Keratinocyte (primary cell): Measurements from ENCODE around the gene PTPN5. TPM values are rescaled to one million over a fixed set of nuclear protein-coding genes. Genes with fewer than 3 reads are reported as not detected.

Experiments
- DNase-seq: peaks from one replicate; pipeline ENCODE4 v3.0.0-alpha.2; 2011; ENCODE audit warnings: low read depth, missing footprints, low spot score
- FAIRE-seq: peaks from 2 replicates; lab custom pipeline; 2011; peaks lifted over from hg19 to GRCh38; lab: Jason Lieb, UNC
- H2AFZ ChIP-seq: 2 replicates; pipeline ENCODE4 v1.6.0; 2012; ENCODE audit warnings: low read length, control low read depth, inconsistent platforms; ENCODE audit not compliant: control insufficient read depth
- H3K27ac ChIP-seq: 2 replicates; pipeline ENCODE4 v1.5.1; 2011; ENCODE audit warnings: low read length; ENCODE audit not compliant: control insufficient read depth, insufficient read depth
- H3K27me3 ChIP-seq: 3 replicates; pipeline ENCODE4 v1.6.0; 2011; ENCODE audit warnings: low read length; ENCODE audit not compliant: control insufficient read depth, insufficient read depth; ENCODE audit errors: extremely low read depth
- H3K36me3 ChIP-seq, 2 experiments: 2 replicates in 1 of 2; 3 replicates in 1 of 2; pipeline ENCODE4 v1.5.1; 2011; ENCODE audit warnings: low read length in 2 of 2, mild to moderate bottlenecking in 1 of 2; ENCODE audit not compliant: control insufficient read depth in 2 of 2, insufficient read depth in 2 of 2; ENCODE audit errors: extremely low read depth in 1 of 2
- H3K4me1 ChIP-seq: 3 replicates; pipeline ENCODE4 v1.5.1; 2011; ENCODE audit warnings: low read length; ENCODE audit not compliant: control insufficient read depth, insufficient read depth; ENCODE audit errors: extremely low read depth
- H3K4me2 ChIP-seq: 3 replicates; pipeline ENCODE4 v1.6.0; 2011; ENCODE audit warnings: low read depth, low read length; ENCODE audit not compliant: control insufficient read depth, insufficient read depth; ENCODE audit errors: extremely low read depth
- H3K4me3 ChIP-seq, 3 experiments: fragments of 200-600 bp in 1 of 3; sonication (generic) in 1 of 3; 2 replicates in 2 of 3; 3 replicates in 1 of 3; pipeline ENCODE4 v1.5.1; 2011 to 2016; ENCODE audit warnings: low read length in 3 of 3, mild to moderate bottlenecking in 3 of 3, control low read depth in 2 of 3, inconsistent platforms in 1 of 3, low read depth in 1 of 3, mixed read lengths in 1 of 3, mixed run types in 1 of 3, moderate library complexity in 1 of 3; ENCODE audit not compliant: control insufficient read depth in 2 of 3, insufficient read depth in 2 of 3; ENCODE audit errors: extremely low read depth in 1 of 3
- H3K79me2 ChIP-seq: 2 replicates; pipeline ENCODE4 v1.6.0; 2012; ENCODE audit warnings: low read length; ENCODE audit not compliant: control insufficient read depth, insufficient read depth
- H3K9ac ChIP-seq: 3 replicates; pipeline ENCODE4 v1.6.0; 2011; ENCODE audit warnings: low read length; ENCODE audit not compliant: control insufficient read depth, insufficient read depth; ENCODE audit errors: extremely low read depth
- H3K9me1 ChIP-seq: 3 replicates; pipeline ENCODE4 v1.6.0; 2011; ENCODE audit warnings: low read length; ENCODE audit not compliant: control insufficient read depth, insufficient read depth; ENCODE audit errors: extremely low read depth
- H3K9me3 ChIP-seq: 2 replicates; pipeline ENCODE4 v1.5.1; 2012; ENCODE audit warnings: low read depth, low read length; ENCODE audit not compliant: control insufficient read depth
- H4K20me1 ChIP-seq: 3 replicates; pipeline ENCODE4 v1.6.0; 2011; ENCODE audit warnings: low read length; ENCODE audit not compliant: control insufficient read depth, insufficient read depth; ENCODE audit errors: extremely low read depth
- EZH2 ChIP-seq: IDR thresholded peaks from one replicate; pipeline ENCODE4 v1.6.1; 2012; ENCODE audit warnings: inconsistent platforms, mild to moderate bottlenecking, low read length, moderate library complexity
- dilution Hi-C: fragments of 300-500 bp; cut with MboI; formaldehyde crosslinking; loops from one replicate; pipeline ENCODE4 v1.7.0; 2020; ENCODE audit warnings: low sequenced_read_pairs; ENCODE audit not compliant: extremely low pct_ligation_motif_present
- polyA plus RNA-seq, 5 experiments: library from polyadenylated mRNA; depleted of rRNA in 3 of 5; stranded (reverse) in 3 of 5; stranded (forward) in 1 of 5; unstranded in 1 of 5; fragments of >200 nt; gene quantifications; 1 replicate in 1 of 5; 2 replicates in 3 of 5; 3 replicates in 1 of 5; pipeline versions ENCODE4 v1.2.1 to v1.2.3, GENCODE V29; 2011 to 2012; ENCODE audit warnings: missing spikeins in 2 of 5, low read depth in 1 of 5, low replicate concordance in 1 of 5
- TF ChIP-seq, protein P1 (sequence below), 3 experiments: IDR thresholded peaks in 1 of 3; conservative IDR thresholded peaks in 1 of 3; optimal IDR thresholded peaks in 1 of 3; 2 replicates in 2 of 3; 3 replicates in 1 of 3; pipeline versions ENCODE3 to v1.5.1; 2011; ENCODE audit warnings: low read length in 3 of 3, mild to moderate bottlenecking in 3 of 3, moderate library complexity in 2 of 3, control low read depth in 1 of 3, inconsistent platforms in 1 of 3; ENCODE audit not compliant: insufficient read depth in 2 of 3; ENCODE audit errors: extremely low read depth in 1 of 3

Gene PTPN5
- polyA plus RNA-seq, 1 donor (not counting 4 experiments of a cell fraction or from before 2014, with no cell fraction given), result not detected

DNA sequence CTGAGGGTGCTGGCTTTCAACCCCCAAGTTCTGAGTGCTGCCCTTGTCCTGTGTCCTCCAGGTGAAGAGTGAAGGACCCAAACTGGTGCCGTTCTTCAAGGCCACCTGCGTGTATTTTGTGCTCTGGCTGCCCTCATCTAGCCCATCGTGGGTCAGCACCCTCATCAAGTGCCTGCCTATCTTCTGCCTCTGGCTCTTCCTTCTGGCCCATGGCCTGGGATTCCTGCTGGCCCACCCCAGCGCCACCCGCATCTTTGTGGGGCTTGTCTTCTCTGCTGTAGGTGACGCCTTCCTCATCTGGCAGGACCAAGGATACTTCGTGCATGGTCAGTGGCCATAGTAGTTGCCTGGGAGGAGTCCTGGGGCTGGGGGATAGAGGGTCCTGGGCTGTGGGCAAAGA lies 90.7 kb downstream of the PTPN5 start:
- Histone ChIP-seq H3K36me3 (peaks cover 0 to 5% of the 10 kb centered on the region in 2 experiments), H3K27me3 (peaks cover 7% of the 10 kb centered on the region), H3K9me1 (no peaks in the 10 kb centered on the region), H3K9ac (no peak overlapping the region), H3K27ac (no peak overlapping the region), H4K20me1 (no peaks in the 10 kb centered on the region), H3K4me1 (peaks cover 33% of the 10 kb centered on the region), H3K9me3 (no peaks in the 10 kb centered on the region), H3K4me3 (no peak overlapping the region), H3K79me2 (no peaks in the 10 kb centered on the region), H3K4me2 (no peak overlapping the region), H2AFZ (no peak overlapping the region)
- FAIRE-seq (no peak), DNase-seq (no peak)
- dilution Hi-C loops, result no loop called here
- no peak for TF ChIP-seq EZH2
- TF ChIP-seq, protein P1, sequence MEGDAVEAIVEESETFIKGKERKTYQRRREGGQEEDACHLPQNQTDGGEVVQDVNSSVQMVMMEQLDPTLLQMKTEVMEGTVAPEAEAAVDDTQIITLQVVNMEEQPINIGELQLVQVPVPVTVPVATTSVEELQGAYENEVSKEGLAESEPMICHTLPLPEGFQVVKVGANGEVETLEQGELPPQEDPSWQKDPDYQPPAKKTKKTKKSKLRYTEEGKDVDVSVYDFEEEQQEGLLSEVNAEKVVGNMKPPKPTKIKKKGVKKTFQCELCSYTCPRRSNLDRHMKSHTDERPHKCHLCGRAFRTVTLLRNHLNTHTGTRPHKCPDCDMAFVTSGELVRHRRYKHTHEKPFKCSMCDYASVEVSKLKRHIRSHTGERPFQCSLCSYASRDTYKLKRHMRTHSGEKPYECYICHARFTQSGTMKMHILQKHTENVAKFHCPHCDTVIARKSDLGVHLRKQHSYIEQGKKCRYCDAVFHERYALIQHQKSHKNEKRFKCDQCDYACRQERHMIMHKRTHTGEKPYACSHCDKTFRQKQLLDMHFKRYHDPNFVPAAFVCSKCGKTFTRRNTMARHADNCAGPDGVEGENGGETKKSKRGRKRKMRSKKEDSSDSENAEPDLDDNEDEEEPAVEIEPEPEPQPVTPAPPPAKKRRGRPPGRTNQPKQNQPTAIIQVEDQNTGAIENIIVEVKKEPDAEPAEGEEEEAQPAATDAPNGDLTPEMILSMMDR (optimal IDR thresholded peaks at IDR 0.05 in 1 of 3, IDR thresholded peaks at IDR 0.05 in 1 of 3, conservative IDR thresholded peaks at IDR 0.05 in 1 of 3; ENCODE audit: extremely low read depth in 1 of 3, insufficient read depth in 2 of 3, low read length in 3 of 3), result no peak

DNA sequence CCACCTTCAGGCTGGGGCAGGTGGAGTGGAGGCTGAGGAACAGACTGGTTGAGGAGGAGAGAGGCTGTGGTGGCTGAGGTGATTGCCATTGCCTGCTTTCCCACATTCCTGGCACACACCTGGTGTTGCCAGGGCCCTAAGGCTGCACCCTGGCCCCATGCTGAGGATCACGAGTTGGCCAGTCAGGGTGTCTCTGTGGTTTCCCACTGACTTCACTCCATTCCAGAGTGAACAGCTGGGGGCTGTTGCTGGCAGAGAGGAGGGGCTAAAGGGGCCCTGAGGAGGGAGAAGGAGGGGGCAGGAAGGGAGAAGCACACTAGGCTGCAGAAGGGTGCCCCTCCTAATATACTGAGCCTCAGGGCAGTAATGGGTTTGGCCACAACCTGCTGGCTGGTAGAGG lies 91.2 kb downstream of the PTPN5 start:
- no peak for DNase-seq
- no peaks in the 10 kb centered on the region for H3K79me2 ChIP-seq
- no peaks in the 10 kb centered on the region for H3K9me1 ChIP-seq
- FAIRE-seq, result no peak
- TF ChIP-seq, protein P1 (optimal IDR thresholded peaks at IDR 0.05 in 1 of 3, IDR thresholded peaks at IDR 0.05 in 1 of 3, conservative IDR thresholded peaks at IDR 0.05 in 1 of 3; ENCODE audit: extremely low read depth in 1 of 3, insufficient read depth in 2 of 3, low read length in 3 of 3), result peak in 1 of 3 experiments; percentile 21
- TF ChIP-seq EZH2, result no peak
- H3K4me2 ChIP-seq, result no peak overlapping the region
- H3K27me3 ChIP-seq, result peaks cover 2% of the 10 kb centered on the region
- H3K4me3 ChIP-seq, result no peak overlapping the region
- no peak overlapping the region for H3K9ac ChIP-seq
- no peaks in the 10 kb centered on the region for H3K9me3 ChIP-seq
- dilution Hi-C loops, result no loop called here
- H3K36me3 ChIP-seq, result peaks cover 0 to 5% of the 10 kb centered on the region in 2 experiments
- H3K4me1 ChIP-seq, result peaks cover 29% of the 10 kb centered on the region
- no peaks in the 10 kb centered on the region for H4K20me1 ChIP-seq
- no peak overlapping the region for H3K27ac ChIP-seq
- no peak overlapping the region for H2AFZ ChIP-seq
